AG08395 (cell line): ENCODE results near the gene THSD4.

Source experiments
- DNase-seq: peaks from one replicate; pipeline ENCODE4 v3.0.0; 2012; ENCODE audit warnings: mixed read lengths, low spot score

THSD4 gene

GRCh38 chr15:71501344-71502076, 386.2 kb downstream of the THSD4 start:
- no peak for DNase-seq

DNA sequence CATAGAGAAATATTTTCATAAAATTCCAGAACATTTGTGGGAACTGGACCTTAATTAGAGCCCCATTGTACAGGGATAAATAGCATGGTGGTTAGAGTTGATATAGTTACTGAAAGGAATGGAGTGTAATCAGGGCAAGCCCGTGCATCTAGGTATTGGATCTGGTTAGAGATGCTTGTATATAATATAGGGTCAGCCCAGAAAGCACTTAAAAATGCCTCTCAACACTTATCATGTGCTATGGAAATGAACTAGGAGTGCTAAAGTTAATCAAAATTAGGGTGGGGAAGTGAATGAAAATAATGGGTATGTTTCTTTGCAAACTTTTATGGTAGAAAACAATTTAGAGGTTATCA, 386.8 kb downstream of the THSD4 start:
- DNase-seq: no peak

GRCh38 chr15:71505962-71506361, 390.7 kb downstream of the THSD4 start:
- no peak for DNase-seq

DNA sequence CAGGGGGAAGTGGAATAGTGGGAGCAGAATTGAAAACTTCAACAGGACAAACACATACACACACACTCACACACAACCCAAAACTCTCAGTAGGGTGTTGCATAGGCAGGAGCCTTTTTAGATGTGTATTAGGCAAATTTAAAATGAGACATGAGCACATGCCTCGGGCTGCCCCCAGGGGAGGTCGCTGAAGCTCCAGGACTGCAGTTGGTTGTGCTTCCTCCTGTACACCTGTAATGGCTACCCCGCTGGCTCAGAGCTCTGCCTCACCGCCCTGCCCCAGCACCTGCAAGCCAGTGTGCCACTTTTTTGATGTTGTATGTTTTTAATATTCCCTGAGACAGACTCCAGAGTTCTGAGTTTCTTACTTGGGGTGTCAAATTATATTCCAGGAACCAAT, 391.7 kb downstream of the THSD4 start:
- no peak for DNase-seq

DNA sequence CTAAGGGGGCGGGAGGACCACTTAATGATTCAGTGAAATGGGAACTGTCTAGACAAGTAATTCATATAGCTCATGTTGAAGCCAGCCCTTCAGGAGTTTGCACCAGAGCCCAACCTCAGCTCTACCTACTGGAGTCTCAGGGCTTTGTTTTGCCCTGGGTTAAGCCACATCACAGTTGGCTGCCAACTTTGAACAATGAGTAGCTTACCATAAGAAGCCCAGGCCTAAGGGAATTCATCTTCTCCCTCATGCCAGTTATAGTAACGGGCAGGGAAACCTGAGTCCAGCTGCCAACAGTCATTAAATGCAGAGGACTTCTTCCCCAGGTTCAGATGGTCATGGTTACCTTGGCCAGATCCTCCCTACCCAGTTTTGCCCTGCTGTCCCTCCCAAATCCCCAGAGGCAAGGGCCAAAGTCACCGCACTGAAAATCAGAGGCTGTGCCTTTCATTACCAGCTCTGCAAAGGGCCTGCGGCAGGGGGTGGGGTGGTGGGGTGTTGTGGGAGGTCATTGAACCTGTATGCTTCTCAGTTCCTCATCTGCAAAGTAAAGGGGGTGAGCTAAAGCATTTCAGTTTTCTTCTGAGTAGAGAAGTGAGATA, 392.9 kb downstream of the THSD4 start:
- DNase-seq: no peak

DNA sequence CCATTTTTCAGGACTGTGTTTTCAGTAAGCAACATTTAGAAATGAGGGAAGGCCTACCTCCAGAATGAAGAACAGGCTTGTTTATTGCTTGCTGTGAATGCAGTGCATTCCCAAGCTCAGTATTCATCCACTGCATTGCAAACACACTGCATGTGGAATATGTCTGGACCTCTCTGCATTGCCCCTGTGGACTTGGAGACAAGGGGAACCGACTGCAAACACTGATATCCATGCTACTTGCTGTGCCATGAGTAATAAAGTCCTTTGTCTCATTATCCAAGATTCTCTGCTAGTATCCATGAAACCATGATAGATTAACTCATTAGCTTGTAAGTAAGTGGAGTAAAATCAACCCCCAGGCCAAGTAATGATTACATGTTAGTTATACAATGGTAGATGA, 393.9 kb downstream of the THSD4 start:
- DNase-seq: no peak

DNA sequence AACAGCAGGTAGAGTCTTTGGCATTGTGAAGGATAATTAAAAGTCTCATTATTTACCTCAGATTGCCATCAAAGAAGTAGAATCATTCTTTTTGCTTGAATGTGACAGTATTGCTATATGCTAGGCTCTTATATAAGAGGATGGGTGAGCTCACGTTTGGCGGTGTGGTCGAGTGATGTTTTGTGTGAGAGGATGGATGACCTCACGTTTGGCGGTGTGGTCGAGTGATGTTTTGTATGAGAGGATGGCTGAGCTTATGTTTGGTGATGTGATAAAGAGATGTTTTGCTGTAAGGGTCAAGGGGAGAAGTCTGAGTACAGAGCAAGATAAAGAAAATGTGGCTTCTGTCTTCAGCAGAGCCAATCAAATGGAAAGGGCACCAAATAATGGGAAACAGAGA, 395.5 kb downstream of the THSD4 start:
- no peak for DNase-seq

DNA sequence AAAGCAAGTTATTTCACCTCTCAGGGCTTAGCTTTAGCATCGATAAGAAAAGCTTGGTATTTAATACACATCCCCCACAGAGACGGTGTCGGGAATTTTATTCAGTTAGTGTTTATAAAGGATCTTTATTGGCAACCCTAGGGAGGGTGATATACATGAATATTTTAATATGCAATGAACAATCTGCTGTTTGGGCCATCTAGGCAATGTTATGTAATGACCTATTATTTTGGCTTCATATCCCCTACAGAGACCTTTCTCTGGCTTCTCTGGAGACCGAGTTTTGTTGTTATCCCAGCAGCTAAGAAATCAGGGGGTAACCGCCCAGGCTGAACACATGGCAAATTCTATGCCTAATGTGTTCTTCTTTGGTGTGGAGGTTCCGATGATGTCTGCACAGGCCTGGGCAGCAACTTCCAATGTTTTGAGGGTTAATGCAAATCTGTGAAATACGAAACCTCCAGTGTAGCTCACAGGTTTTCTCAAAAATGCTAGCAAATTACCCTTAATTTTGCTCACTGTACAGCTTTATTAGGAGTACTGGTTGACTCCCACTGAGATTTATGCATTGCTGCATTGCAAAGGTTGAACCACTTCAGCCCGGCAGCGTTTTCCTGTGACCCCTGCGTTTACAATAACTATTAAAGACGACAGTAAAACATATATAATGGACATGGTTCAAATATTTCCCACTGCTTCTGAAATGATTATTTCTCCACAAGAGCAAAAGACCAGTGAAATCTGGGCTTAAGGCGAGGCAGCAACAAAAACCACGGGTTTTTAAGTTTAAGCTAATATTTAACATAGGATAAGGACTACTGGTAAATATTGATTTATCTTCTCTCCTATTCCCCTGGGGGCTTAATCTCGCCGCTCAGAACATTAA, 396.8 kb downstream of the THSD4 start:
- no peak for DNase-seq

DNA sequence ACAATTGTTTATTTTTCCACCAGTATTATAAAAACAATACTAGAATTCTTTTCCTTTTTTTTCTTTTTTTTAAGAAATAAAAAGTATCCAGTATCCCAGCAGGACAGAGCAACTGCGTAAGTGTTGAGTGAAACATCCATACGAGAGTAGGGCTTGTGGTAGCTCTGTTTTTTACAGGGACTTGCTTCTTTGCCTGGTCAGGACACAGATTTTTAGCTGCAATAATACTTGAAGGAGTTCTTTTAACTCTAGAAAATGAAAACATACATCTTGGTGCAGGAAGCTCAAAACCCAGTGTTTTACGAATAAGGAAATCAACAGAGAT, 397.4 kb downstream of the THSD4 start:
- no peak for DNase-seq

DNA sequence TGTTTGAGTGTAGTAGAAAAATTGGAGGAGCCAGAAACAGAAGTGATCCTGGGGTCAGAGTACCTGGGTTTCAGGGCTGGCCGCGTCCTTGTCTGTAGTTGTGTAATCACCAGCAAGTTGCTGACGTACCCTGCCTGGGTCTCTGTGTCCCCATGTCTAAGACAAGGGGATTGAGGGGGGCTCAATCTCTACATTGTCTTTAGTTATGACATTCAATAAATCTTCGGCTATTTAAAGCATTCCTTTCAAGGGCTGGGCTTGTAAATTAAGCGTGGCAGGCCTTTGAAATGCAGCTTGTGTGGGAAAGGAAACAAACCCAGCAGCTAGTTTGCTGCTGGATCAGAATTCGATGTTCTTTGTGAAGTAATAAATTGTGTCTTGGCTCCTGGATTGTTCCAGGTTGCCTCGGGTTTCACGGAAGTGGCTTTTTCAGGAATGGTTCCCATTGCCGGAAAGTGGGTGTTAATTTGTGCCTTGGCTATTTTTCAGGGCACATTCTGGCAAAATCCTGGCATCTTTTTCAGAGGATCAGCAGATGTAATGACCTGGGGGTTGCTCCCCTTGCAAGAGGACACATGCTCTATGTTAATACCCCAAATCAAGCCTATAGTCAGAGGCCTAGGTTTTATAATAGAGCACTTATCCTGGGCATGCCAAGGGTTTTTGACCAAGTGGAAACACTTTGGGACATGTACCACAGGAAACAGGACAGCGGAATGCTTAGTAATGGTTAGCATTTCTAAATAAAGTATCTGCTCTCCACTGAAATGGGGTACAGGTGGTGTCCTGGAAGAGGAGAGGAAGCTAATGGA, 400.3 kb downstream of the THSD4 start:
- DNase-seq: no peak

- no peak for DNase-seq
Measured at GRCh38 chr15:71517751-71518150, 402.5 kb downstream of the THSD4 start.

DNA sequence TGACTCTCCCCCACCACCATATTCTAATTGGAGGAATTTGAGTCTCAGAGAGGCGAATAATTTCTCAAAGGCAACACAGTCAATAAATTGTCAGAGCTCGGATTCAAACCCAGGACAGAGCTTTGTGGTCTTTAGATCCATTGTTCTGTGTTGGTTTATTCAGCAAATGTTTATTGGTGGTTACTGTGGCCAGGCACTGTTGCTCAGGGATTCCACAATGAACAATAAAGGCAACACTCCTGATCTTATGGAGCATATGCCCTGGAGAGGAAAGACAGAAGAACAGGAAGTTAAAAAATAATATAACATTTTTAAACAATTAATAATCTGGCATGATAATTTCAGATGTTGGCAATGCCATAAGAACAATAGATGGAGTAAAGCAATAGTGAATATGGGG, 403.4 kb downstream of the THSD4 start:
- no peak for DNase-seq

GRCh38 chr15:71526060-71526820, 411.0 kb downstream of the THSD4 start:
- peak; percentile 47 for DNase-seq

DNA sequence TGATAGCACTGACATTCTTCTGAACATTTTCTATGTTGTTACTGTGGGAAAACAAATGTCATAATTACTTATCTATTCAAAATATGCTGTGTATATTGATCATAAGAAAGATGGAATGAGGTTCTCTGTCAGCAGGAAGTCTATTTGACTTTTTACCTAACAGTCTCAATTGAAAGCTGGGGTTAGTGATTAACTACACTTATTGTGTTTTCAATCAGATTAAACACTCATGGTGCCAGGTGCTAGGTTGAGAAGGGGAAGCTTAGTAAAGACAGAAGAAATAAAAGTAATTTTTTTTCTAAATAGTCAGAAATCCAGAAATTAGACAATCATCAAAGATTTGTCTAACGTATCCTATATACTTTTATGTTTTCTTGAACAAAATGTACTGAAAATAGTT, 414.1 kb downstream of the THSD4 start:
- no peak for DNase-seq

DNA sequence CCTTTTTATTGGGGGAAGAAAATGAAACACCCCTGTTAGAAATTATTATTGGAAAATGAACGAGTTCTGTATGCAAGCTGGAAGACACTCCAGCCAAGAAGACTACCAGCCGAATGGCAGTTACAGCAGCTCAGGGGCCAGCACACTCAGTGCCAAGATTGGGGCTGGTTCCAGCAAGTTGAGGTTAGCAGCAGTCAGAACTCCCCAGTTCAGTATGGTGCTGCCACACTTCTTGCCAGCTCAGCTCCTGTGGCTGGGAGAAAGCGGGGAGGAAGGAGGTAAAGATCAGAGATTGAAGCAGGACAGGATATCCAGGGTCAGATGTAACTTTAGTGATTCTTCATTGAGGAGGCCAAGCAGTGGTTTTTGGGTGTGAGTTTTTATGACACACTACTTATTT, 414.8 kb downstream of the THSD4 start:
- DNase-seq: no peak

GRCh38 chr15:71532994-71533393, 417.7 kb downstream of the THSD4 start:
- peak; percentile 50 for DNase-seq

GRCh38 chr15:71538181-71538580, 422.9 kb downstream of the THSD4 start:
- no peak for DNase-seq

GRCh38 chr15:71541746-71542145, 426.5 kb downstream of the THSD4 start:
- DNase-seq: no peak

- DNase-seq: no peak
Measured at GRCh38 chr15:71542836-71543235, 427.6 kb downstream of the THSD4 start.

DNA sequence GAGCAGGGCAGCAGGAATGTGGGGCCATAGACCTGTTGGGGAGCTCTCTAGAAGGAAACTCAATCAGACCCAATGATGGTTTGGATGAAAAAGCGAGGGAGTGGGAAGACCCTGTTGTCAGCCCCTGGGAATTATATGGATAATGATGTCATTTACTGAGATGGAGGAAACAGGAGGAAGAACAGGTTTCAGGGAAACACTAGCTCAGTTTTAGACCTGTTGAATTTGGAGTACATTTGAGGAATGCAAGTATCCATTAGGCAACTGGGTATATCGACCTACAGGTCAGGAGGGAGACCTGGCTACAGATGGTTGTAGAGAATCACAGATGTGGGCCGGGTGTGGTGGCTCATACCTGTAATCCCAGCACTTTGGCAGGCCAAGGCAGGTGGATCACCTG, 428.1 kb downstream of the THSD4 start:
- no peak for DNase-seq

DNA sequence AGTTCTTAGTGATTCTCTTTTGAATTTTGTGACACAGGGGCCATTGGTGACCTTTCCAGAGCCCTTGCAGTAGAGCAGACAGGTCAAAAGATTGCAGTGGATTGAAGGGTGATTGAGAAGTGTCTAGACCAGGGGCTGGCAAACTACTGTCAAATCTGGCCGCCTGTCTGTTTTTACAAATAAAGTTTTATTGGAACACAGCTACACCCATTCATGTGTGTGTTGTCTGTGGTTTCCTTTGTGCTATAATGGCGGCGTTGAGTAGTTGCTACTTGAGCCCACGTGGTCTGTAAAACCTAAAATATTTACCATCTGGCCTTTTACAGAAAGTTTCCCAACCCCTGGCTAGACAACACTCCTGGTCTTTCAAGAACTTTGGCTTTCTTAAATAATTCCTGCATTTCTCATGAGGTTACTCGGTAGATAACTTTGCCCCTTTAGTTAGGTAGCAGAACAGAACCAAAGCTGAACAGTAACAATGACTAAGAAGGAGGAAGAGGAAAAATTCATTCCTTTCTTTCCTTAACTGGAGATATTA, 430.0 kb downstream of the THSD4 start:
- no peak for DNase-seq
